Fibroblast of lung (primary cell): ENCODE measurements around the gene CLASP1.
"Not testable (repeated sequence)": the region's sequence is repeated elsewhere in the genome, so short reads cannot be mapped to it uniquely, and the experiment has no call there.

Experiments
- CTCF ChIP-seq, 2 donors: IDR thresholded peaks in 1 of 2; conservative IDR thresholded peaks in 1 of 2; 1 replicate in 1 of 2; 2 replicates in 1 of 2; pipeline ENCODE4 v1.5.1; 2011 to 2012; ENCODE audit warnings: low read length in 2 of 2, control low read depth in 1 of 2, inconsistent platforms in 1 of 2, low read depth in 1 of 2, mild to moderate bottlenecking in 1 of 2
- EZH2 ChIP-seq: IDR thresholded peaks from 2 replicates; pipeline ENCODE4 v1.5.1; 2012; ENCODE audit warnings: low read length, control low read depth, mild to moderate bottlenecking; ENCODE audit errors: missing control alignments

GRCh38 chr2:121611048-121611649, 38.1 kb downstream of the CLASP1 start:
- not testable (repeated sequence) for TF ChIP-seq CTCF (conservative IDR thresholded peaks at IDR 0.05 in 1 of 2, IDR thresholded peaks at IDR 0.05 in 1 of 2; ENCODE audit: low read depth in 1 of 2, low read length in 2 of 2); EZH2
